Fibroblast of mammary gland (primary cell): ENCODE measurements around the gene OXCT1.

Source experiments
- DNase-seq: peaks from one replicate; pipeline ENCODE4 v3.0.0-alpha.2; 2010; ENCODE audit warnings: low read depth
- H3K4me3 ChIP-seq: 2 replicates; pipeline ENCODE4 v1.5.1; 2011; ENCODE audit warnings: low read depth, mild to moderate bottlenecking, low read length, moderate library complexity; ENCODE audit not compliant: control insufficient read depth
- TF ChIP-seq, protein P1 (sequence below): conservative IDR thresholded peaks from 2 replicates; pipeline ENCODE4 v1.5.1; 2011; ENCODE audit warnings: low read depth, low read length, inconsistent platforms; ENCODE audit not compliant: control insufficient read depth, insufficient read depth

The OXCT1 gene

GRCh38 chr5:41788941-41789368 is 81.3 kb downstream of the OXCT1 start:
- no peak overlapping the region for H3K4me3 ChIP-seq
- TF ChIP-seq, protein P1, sequence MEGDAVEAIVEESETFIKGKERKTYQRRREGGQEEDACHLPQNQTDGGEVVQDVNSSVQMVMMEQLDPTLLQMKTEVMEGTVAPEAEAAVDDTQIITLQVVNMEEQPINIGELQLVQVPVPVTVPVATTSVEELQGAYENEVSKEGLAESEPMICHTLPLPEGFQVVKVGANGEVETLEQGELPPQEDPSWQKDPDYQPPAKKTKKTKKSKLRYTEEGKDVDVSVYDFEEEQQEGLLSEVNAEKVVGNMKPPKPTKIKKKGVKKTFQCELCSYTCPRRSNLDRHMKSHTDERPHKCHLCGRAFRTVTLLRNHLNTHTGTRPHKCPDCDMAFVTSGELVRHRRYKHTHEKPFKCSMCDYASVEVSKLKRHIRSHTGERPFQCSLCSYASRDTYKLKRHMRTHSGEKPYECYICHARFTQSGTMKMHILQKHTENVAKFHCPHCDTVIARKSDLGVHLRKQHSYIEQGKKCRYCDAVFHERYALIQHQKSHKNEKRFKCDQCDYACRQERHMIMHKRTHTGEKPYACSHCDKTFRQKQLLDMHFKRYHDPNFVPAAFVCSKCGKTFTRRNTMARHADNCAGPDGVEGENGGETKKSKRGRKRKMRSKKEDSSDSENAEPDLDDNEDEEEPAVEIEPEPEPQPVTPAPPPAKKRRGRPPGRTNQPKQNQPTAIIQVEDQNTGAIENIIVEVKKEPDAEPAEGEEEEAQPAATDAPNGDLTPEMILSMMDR, result no peak
- peak; percentile 73 for DNase-seq

GRCh38 chr5:41787265-41787664 is 83.0 kb downstream of the OXCT1 start:
- H3K4me3 ChIP-seq, result no peak overlapping the region
- TF ChIP-seq, protein P1, result no peak
- no peak for DNase-seq

GRCh38 chr5:41785061-41785460 is 85.2 kb downstream of the OXCT1 start:
- TF ChIP-seq, protein P1, result no peak
- no peak overlapping the region for H3K4me3 ChIP-seq
- no peak for DNase-seq

GRCh38 chr5:41778410-41778809 is 91.8 kb downstream of the OXCT1 start:
- TF ChIP-seq, protein P1, result no peak
- H3K4me3 ChIP-seq, result no peak overlapping the region
- no peak for DNase-seq

DNA sequence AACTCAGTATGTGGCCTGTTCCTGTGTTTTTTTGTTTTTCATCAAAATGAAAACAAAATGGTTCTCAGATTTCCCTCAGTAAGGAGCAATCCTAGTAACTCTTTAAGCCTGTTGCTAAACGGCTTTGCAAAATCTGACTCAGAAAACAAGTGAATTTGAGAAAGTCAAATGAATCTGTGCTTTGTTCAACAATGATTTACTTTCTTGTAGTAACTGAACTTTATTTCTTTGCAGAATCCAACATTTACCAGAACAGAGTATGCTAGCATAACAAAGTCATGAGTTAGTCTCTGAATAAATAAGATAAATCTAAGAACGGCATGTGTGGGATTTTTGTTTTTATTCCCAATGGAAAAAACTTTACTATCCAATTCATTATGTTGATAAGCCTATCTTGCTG is 93.8 kb downstream of the OXCT1 start:
- TF ChIP-seq, protein P1, result no peak
- no peak overlapping the region for H3K4me3 ChIP-seq
- DNase-seq, result peak; percentile 33

DNA sequence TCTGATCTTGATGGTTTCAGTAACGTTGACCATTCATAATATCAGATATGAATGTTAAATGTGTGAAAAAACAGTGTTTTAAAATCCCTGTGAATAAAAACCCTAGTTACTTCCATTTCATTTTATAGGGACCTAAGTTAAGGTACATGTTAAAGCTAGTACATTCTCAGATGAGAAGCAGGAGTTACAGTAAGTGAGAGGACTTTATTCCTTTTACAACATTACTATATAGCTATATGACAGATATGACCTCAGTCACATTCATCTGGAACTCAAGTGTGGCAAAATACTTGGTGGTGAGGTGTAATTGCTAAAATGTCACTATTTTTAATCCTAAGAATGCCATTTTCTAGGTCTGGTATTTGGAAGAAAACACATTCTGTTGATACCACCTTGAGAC is 96.4 kb downstream of the OXCT1 start:
- TF ChIP-seq, protein P1, result no peak
- no peak overlapping the region for H3K4me3 ChIP-seq
- DNase-seq, result no peak

DNA sequence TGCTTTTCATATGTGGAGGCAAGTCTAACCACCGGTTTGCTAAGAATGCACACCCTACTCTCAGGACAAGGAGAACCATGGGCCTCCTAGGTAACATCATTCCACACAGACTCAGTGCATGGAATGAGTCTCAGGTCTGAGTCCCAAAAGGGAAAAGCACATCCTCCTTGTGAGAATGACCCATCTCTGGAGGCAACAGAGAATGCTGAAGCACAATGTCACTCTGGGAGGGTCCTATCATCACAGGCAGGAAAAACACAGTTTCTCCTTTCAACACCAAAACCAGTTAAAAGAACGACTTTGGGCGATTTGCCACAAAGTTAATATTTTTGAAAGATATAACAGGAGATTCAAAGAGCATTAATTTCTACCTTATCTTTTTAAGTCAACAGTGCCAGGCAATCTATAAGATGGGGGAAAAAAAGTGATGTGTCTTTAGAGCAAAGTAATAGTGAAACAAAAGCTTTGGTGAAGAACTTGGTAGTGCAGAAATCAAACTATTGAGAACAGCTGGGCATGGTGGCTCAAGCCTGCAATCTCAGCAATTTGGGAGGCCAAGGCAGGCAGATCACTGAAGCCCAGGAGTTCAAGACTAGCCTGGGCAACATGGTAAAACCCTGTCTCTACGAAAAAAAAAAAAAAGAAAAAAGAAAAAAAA is 97.3 kb downstream of the OXCT1 start:
- DNase-seq, result no peak
- no peak overlapping the region for H3K4me3 ChIP-seq
- TF ChIP-seq, protein P1, result no peak
